ENCODE results near the gene ACOX2.

- no peak for TF ChIP-seq CTCF (IDR thresholded peaks at IDR 0.05)
- no peak for TF ChIP-seq POLR2A (IDR thresholded peaks at IDR 0.05)
- no peak for TF ChIP-seq EP300 (IDR thresholded peaks at IDR 0.05)
Observed at GRCh38 chr3:58551636-58552180, 14.7 kb upstream of the ACOX2 start.

Measured in gastroesophageal sphincter (tissue), 3 donors.